ENCODE measurements around the gene ALX3.

The ALX3 gene

GRCh38 chr1:110048240-110048639 lies 22.2 kb downstream of the ALX3 start:
- no peak for DNase-seq (ENCODE audit: low read depth)
- H3K4me3 ChIP-seq (replicated peaks; ENCODE audit: low read depth, low read length), result no peak overlapping the region
- TF ChIP-seq CTCF (IDR thresholded peaks at IDR 0.05; ENCODE audit: low read length, missing control alignments), result no peak

- no peak overlapping the region for H3K4me3 ChIP-seq (replicated peaks; ENCODE audit: low read depth, low read length)
- no peak for DNase-seq (ENCODE audit: low read depth)
- no peak for TF ChIP-seq CTCF (IDR thresholded peaks at IDR 0.05; ENCODE audit: low read length, missing control alignments)
Observed at GRCh38 chr1:110047463-110047862, 23.0 kb downstream of the ALX3 start.

- TF ChIP-seq CTCF (IDR thresholded peaks at IDR 0.05; ENCODE audit: low read length, missing control alignments), result no peak
- no peak for DNase-seq (ENCODE audit: low read depth)
- no peak overlapping the region for H3K4me3 ChIP-seq (replicated peaks; ENCODE audit: low read depth, low read length)
Observed at GRCh38 chr1:110043016-110043415, 27.5 kb downstream of the ALX3 start.

GRCh38 chr1:110040548-110040947 lies 29.9 kb downstream of the ALX3 start:
- TF ChIP-seq CTCF (IDR thresholded peaks at IDR 0.05; ENCODE audit: low read length, missing control alignments), result no peak
- H3K4me3 ChIP-seq (replicated peaks; ENCODE audit: low read depth, low read length), result no peak overlapping the region
- DNase-seq (ENCODE audit: low read depth), result no peak

GRCh38 chr1:110039641-110040040 lies 30.8 kb downstream of the ALX3 start:
- TF ChIP-seq CTCF (IDR thresholded peaks at IDR 0.05; ENCODE audit: low read length, missing control alignments), result no peak
- DNase-seq (ENCODE audit: low read depth), result no peak
- no peak overlapping the region for H3K4me3 ChIP-seq (replicated peaks; ENCODE audit: low read depth, low read length)

- TF ChIP-seq CTCF (IDR thresholded peaks at IDR 0.05; ENCODE audit: low read length, missing control alignments), result no peak
- DNase-seq (ENCODE audit: low read depth), result no peak
- no peak overlapping the region for H3K4me3 ChIP-seq (replicated peaks; ENCODE audit: low read depth, low read length)
Observed at GRCh38 chr1:110038271-110038670, 32.2 kb downstream of the ALX3 start.

- peak; percentile 27 for DNase-seq (ENCODE audit: low read depth)
- TF ChIP-seq CTCF (IDR thresholded peaks at IDR 0.05; ENCODE audit: low read length, missing control alignments), result no peak
- peak overlapping the region; percentile 82 for H3K4me3 ChIP-seq (replicated peaks; ENCODE audit: low read depth, low read length)
Observed at GRCh38 chr1:110035236-110035752, 35.2 kb downstream of the ALX3 start.

Measured in fibroblast of pulmonary artery (primary cell).